Muscle layer of colon (tissue), 2 donors: Measurements from ENCODE around the gene INHBB.

ENCODE experiments used
- H3K27ac ChIP-seq: one replicate; pipeline ENCODE4 v1.7.0; 2013; ENCODE audit warnings: low read depth, mild to moderate bottlenecking, low read length, moderate library complexity
- H3K27me3 ChIP-seq, 2 donors: one replicate each; pipeline ENCODE4 v1.7.0; 2013; ENCODE audit warnings: low read length in 2 of 2, mild to moderate bottlenecking in 2 of 2; ENCODE audit not compliant: insufficient read depth in 2 of 2, control insufficient read depth in 1 of 2
- H3K36me3 ChIP-seq: one replicate; pipeline ENCODE4 v1.7.0; 2013; ENCODE audit warnings: mild to moderate bottlenecking, low read length; ENCODE audit not compliant: insufficient read depth
- H3K4me1 ChIP-seq: one replicate; pipeline ENCODE4 v1.7.0; 2013; ENCODE audit warnings: mild to moderate bottlenecking, low read length; ENCODE audit not compliant: insufficient read depth
- H3K4me3 ChIP-seq, 2 donors: one replicate each; pipeline ENCODE4 v1.7.0; 2013; ENCODE audit warnings: low read length in 2 of 2, low read depth in 1 of 2, mild to moderate bottlenecking in 1 of 2, moderate library complexity in 1 of 2
- H3K9ac ChIP-seq: one replicate; pipeline ENCODE4 v1.7.0; 2013; ENCODE audit warnings: low read length
- H3K9me3 ChIP-seq: one replicate; pipeline ENCODE4 v1.7.0; 2013; ENCODE audit warnings: mild to moderate bottlenecking, low read length
- donor health status: abdominal sarcoma.
- donor health status: Adenocarcinoma of cecum.

Gene INHBB

GRCh38 chr2:120362926-120363325 is 17.0 kb downstream of the INHBB start:
- Histone ChIP-seq H3K36me3 (no peaks in the 10 kb centered on the region), H3K9ac (no peak overlapping the region), H3K4me1 (no peaks in the 10 kb centered on the region), H3K4me3 (no peak overlapping the region), H3K27ac (no peak overlapping the region), H3K27me3 (no peaks in the 10 kb centered on the region), H3K9me3 (no peaks in the 10 kb centered on the region)

DNA sequence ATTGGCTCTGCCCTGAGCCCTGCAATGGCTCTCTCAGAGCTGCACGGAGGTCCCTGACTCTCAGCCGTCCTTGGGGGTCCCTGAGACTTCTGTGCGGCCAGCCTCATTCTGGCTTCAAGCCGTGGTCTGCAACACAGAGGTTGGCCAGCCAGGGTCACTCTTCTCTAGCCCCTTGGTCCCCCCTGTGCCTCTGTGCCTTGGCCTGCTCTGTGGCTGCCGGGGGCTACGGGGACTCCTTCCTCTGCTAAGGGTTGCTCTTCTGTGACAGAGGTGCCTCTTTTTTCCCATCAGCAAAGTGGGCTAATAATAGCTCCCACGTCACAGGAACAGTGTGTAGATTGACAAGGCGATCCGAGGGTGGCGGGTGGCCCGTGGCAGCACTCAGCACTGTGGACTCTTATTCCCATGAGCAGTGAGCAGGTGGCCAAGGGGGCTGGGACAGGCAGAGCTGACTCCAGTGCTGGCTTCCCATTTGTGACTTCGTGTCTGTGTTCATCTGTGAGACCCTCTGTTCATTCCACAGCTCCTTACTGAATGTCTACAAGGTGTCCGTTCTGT is 19.4 kb downstream of the INHBB start:
- Histone ChIP-seq H3K27me3 (no peaks in the 10 kb centered on the region), H3K4me1 (no peaks in the 10 kb centered on the region), H3K9me3 (no peaks in the 10 kb centered on the region), H3K9ac (no peak overlapping the region), H3K36me3 (no peaks in the 10 kb centered on the region), H3K27ac (no peak overlapping the region), H3K4me3 (no peak overlapping the region)

GRCh38 chr2:120366698-120367097 is 20.8 kb downstream of the INHBB start:
- H3K27me3 ChIP-seq, result no peaks in the 10 kb centered on the region
- H3K27ac ChIP-seq, result no peak overlapping the region
- no peaks in the 10 kb centered on the region for H3K9me3 ChIP-seq

GRCh38 chr2:120367221-120367620 is 21.3 kb downstream of the INHBB start:
- H3K9me3 ChIP-seq, result no peaks in the 10 kb centered on the region
- H3K36me3 ChIP-seq, result no peaks in the 10 kb centered on the region
- no peaks in the 10 kb centered on the region for H3K4me1 ChIP-seq
- H3K27ac ChIP-seq, result no peak overlapping the region
- H3K9ac ChIP-seq, result no peak overlapping the region
- no peak overlapping the region for H3K4me3 ChIP-seq
- H3K27me3 ChIP-seq, result peaks cover 0 to 2% of the 10 kb centered on the region in 2 donors

More at GRCh38 chr2:120366698-120367097, 20.8 kb downstream of the INHBB start:
- Histone ChIP-seq H3K36me3 (no peaks in the 10 kb centered on the region), H3K4me3 (no peak overlapping the region), H3K9ac (no peak overlapping the region), H3K4me1 (no peaks in the 10 kb centered on the region)

DNA sequence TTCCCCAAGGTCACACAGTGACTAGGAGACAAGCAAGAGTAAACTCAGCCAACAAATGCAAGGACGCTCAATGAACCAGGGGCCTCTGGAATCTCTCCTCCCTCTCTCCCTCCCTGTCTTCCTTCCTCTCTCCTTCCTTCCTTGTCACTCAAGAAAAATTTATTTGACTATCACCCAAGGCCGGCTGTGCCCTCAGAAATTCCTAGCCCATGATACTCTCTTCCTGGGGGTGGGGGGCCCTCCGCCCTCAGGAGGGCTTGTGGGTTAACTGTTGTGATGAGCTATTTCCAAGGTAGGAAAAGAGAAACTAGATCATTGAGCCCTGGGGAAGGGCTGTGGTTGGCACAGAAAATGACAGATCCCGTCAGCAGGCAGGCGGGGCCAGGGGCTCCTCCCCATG is 21.7 kb downstream of the INHBB start:
- H3K27me3 ChIP-seq, result peaks cover 0 to 3% of the 10 kb centered on the region in 2 donors
- no peaks in the 10 kb centered on the region for H3K4me1 ChIP-seq
- H3K36me3 ChIP-seq, result no peaks in the 10 kb centered on the region
- H3K27ac ChIP-seq, result no peak overlapping the region
- no peak overlapping the region for H3K9ac ChIP-seq
- H3K4me3 ChIP-seq, result no peak overlapping the region
- no peaks in the 10 kb centered on the region for H3K9me3 ChIP-seq

GRCh38 chr2:120368086-120368485 is 22.1 kb downstream of the INHBB start:
- Histone ChIP-seq H3K27me3 (peaks cover 0 to 3% of the 10 kb centered on the region in 2 donors), H3K4me3 (no peak overlapping the region), H3K4me1 (no peaks in the 10 kb centered on the region), H3K9me3 (no peaks in the 10 kb centered on the region), H3K9ac (no peak overlapping the region), H3K36me3 (no peaks in the 10 kb centered on the region), H3K27ac (no peak overlapping the region)

- H3K4me3 ChIP-seq, result no peak overlapping the region
- no peak overlapping the region for H3K27ac ChIP-seq
- H3K9me3 ChIP-seq, result no peaks in the 10 kb centered on the region
- no peaks in the 10 kb centered on the region for H3K4me1 ChIP-seq
- peaks cover 0 to 3% of the 10 kb centered on the region in 2 donors for H3K27me3 ChIP-seq
- no peak overlapping the region for H3K9ac ChIP-seq
- no peaks in the 10 kb centered on the region for H3K36me3 ChIP-seq
Measured at GRCh38 chr2:120369250-120369649, 23.3 kb downstream of the INHBB start.

- Histone ChIP-seq H3K27ac (no peak overlapping the region), H3K36me3 (no peaks in the 10 kb centered on the region), H3K9me3 (no peaks in the 10 kb centered on the region), H3K27me3 (peaks cover 0 to 3% of the 10 kb centered on the region in 2 donors), H3K4me1 (no peaks in the 10 kb centered on the region), H3K4me3 (no peak overlapping the region), H3K9ac (no peak overlapping the region)
Measured at GRCh38 chr2:120371969-120372625, 26.2 kb downstream of the INHBB start.

DNA sequence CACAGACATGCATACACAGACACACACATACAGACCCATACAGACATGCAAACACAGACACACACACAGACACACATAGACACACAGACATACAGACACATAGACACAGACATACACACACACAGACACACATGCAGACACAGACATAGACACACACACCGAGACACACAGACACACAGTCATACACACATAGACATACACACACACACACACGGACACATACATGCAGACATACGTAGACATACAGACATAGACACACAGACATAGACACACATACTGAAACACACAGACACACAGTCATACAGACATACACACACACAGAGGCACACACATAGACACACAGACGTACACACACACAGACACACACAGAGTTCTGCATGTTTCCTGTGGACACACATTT is 26.9 kb downstream of the INHBB start:
- Histone ChIP-seq H3K27ac (no peak overlapping the region), H3K27me3 (peaks cover 0 to 3% of the 10 kb centered on the region in 2 donors), H3K36me3 (no peaks in the 10 kb centered on the region), H3K4me3 (no peak overlapping the region), H3K9me3 (no peaks in the 10 kb centered on the region), H3K9ac (no peak overlapping the region), H3K4me1 (no peaks in the 10 kb centered on the region)

DNA sequence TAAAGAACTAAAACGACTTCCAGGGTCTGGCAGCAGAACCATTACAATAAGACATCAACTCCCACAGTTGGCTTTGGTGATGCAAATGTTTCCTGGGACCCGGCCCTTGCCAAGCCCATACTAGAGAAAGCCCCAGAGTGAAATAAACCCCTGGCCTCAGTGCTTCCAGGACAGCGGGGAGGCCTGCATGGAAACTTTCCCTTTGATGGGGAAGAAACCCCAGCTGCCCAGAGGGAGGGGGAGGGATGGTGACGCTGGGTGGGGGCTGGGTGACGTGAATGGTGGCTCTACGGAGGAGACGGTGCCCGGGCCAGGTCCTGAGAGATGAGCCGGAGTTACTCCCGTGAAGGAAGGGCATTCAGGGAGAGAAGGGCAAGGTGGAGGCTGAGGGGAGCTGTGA is 27.5 kb downstream of the INHBB start:
- Histone ChIP-seq H3K4me1 (no peaks in the 10 kb centered on the region), H3K36me3 (no peaks in the 10 kb centered on the region), H3K9ac (no peak overlapping the region), H3K27ac (no peak overlapping the region), H3K27me3 (peaks cover 0 to 3% of the 10 kb centered on the region in 2 donors), H3K9me3 (no peaks in the 10 kb centered on the region), H3K4me3 (no peak overlapping the region)

- no peak overlapping the region for H3K4me3 ChIP-seq
- peaks cover 0 to 3% of the 10 kb centered on the region in 2 donors for H3K27me3 ChIP-seq
- no peaks in the 10 kb centered on the region for H3K36me3 ChIP-seq
- no peaks in the 10 kb centered on the region for H3K4me1 ChIP-seq
- no peak overlapping the region for H3K9ac ChIP-seq
- no peak overlapping the region for H3K27ac ChIP-seq
- H3K9me3 ChIP-seq, result no peaks in the 10 kb centered on the region
Measured at GRCh38 chr2:120374821-120375220, 28.9 kb downstream of the INHBB start.
